DLD1 (cell line): ENCODE data around the gene NOVA1.

ENCODE experiments used
- in situ Hi-C: cut with HindIII; loops from 2 replicates; pipeline ENCODE4 v1.10.0; 2017; ENCODE audit warnings: low sequenced_read_pairs

NOVA1 gene

GRCh38 chr14:26448181-26448855, 149.5 kb downstream of the NOVA1 start:
- in situ Hi-C loops, result no loop called here

GRCh38 chr14:26444822-26445221, 153.0 kb downstream of the NOVA1 start:
- in situ Hi-C loops, result no loop called here

GRCh38 chr14:26443654-26444053, 154.2 kb downstream of the NOVA1 start:
- in situ Hi-C loops, result no loop called here

- in situ Hi-C loops, result no loop called here
Observed at GRCh38 chr14:26429205-26429604, 168.6 kb downstream of the NOVA1 start.

GRCh38 chr14:26427097-26427496, 170.7 kb downstream of the NOVA1 start:
- in situ Hi-C loops, result no loop called here

GRCh38 chr14:26424537-26424936, 173.3 kb downstream of the NOVA1 start:
- in situ Hi-C loops, result no loop called here

GRCh38 chr14:26415618-26416123, 182.2 kb downstream of the NOVA1 start:
- in situ Hi-C loops, result no loop called here

- in situ Hi-C loops, result no loop called here
Observed at GRCh38 chr14:26414926-26415325, 182.9 kb downstream of the NOVA1 start.

- in situ Hi-C loops, result no loop called here
Observed at GRCh38 chr14:26414103-26414502, 183.7 kb downstream of the NOVA1 start.

GRCh38 chr14:26412421-26412820, 185.4 kb downstream of the NOVA1 start:
- in situ Hi-C loops, result no loop called here

- in situ Hi-C loops, result no loop called here
Observed at GRCh38 chr14:26410189-26410685, 187.6 kb downstream of the NOVA1 start.

- in situ Hi-C loops, result no loop called here
Observed at GRCh38 chr14:26404927-26405326, 192.9 kb downstream of the NOVA1 start.

GRCh38 chr14:26403760-26404159, 194.1 kb downstream of the NOVA1 start:
- in situ Hi-C loops, result no loop called here

GRCh38 chr14:26402126-26402525, 195.7 kb downstream of the NOVA1 start:
- in situ Hi-C loops, result no loop called here

GRCh38 chr14:26401179-26401968, 196.5 kb downstream of the NOVA1 start:
- in situ Hi-C loops, result no loop called here

- in situ Hi-C loops, result no loop called here
Observed at GRCh38 chr14:26400373-26400772, 197.5 kb downstream of the NOVA1 start.

- in situ Hi-C loops, result no loop called here
Observed at GRCh38 chr14:26398616-26399015, 199.2 kb downstream of the NOVA1 start.
